Measurements from ENCODE around the gene SEC23B.

GRCh38 chr20:18580012-18580411, 72.3 kb downstream of the SEC23B start:
- TF ChIP-seq USF2 (CRISPR knock-in tag; IDR thresholded peaks at IDR 0.05) (no peak), JUN (CRISPR knock-in tag; IDR thresholded peaks at IDR 0.05) (no peak), CTCF (IDR thresholded peaks at IDR 0.05) (no peak), ZNF281 (CRISPR knock-in tag; IDR thresholded peaks at IDR 0.05) (no peak), E2F5 (CRISPR knock-in tag; IDR thresholded peaks at IDR 0.05) (no peak), ATF2 (CRISPR knock-in tag; IDR thresholded peaks at IDR 0.05; ENCODE audit: borderline replicate concordance, low read depth) (no peak), CREM (CRISPR knock-in tag; IDR thresholded peaks at IDR 0.05) (no peak), ZBTB21 (CRISPR knock-in tag; IDR thresholded peaks at IDR 0.05; ENCODE audit: borderline replicate concordance) (no peak), CREB1 (CRISPR knock-in tag; IDR thresholded peaks at IDR 0.05) (no peak), E2F4 (CRISPR knock-in tag; IDR thresholded peaks at IDR 0.05; ENCODE audit: borderline replicate concordance, low read depth) (no peak), FOXK1 (CRISPR knock-in tag; IDR thresholded peaks at IDR 0.05) (no peak), SMAD3 (CRISPR knock-in tag; IDR thresholded peaks at IDR 0.05; ENCODE audit: borderline replicate concordance) (no peak), HMGXB4 (CRISPR knock-in tag; IDR thresholded peaks at IDR 0.05) (no peak)

Measured in WTC11 (cell line).